Measurements from ENCODE around the gene TEX9. TPM values are rescaled to one million over a fixed set of nuclear protein-coding genes. Genes with fewer than 3 reads are reported as not detected.
"Not testable (repeated sequence)": the region's sequence is repeated elsewhere in the genome, so short reads cannot be mapped to it uniquely, and the experiment has no call there.

TEX9 gene
- total and polyA plus RNA-seq, 12 donors, result 3.5 to 18.3 (median 8.6) TPM

DNA sequence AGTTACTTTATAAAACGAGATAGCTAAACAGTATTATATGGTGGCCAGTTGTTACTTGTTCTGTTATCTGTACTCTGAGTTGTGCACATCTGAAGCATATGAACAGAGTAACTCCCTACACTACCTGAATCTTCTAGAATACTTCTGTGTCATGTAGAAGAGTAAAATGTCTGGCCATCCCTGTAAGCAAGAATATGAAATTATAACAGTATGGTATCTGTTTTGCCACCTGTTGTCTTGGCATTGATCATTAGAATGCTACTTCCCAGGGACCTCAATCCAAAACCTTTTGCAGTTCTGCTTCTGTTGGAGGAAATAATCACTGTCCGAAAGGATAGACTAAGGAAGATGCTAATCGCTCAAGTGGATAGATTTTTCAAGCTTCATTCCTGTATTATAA is 1.9 kb downstream of the TEX9 start:
- Histone ChIP-seq H3K27me3 (no peaks in the 10 kb centered on the region), H3K4me1 (replicated peaks in 1 of 2) (peaks cover 5 to 6% of the 10 kb centered on the region in 2 donors), H3K27ac (no peak overlapping the region), H3K9me3 (replicated peaks in 1 of 3) (no peaks in the 10 kb centered on the region), H3K36me3 (replicated peaks in 1 of 2) (no peaks in the 10 kb centered on the region), H3K4me3 (no peak overlapping the region)
- DNase-seq, result no peak
- WGBS, 4 donors, result 92 to 95% (median 94%) methylated on average over 3 of the region's 3 CpGs
- intact Hi-C loops (cut with DNase I), result loop anchor here in 1 of 2 donors (10.0 kb wide), 1 partner anchor 122 kb away; the partner anchor contains the start of gene RFX7
- TF ChIP-seq POLR2A (IDR thresholded peaks at IDR 0.05), result no peak
- TF ChIP-seq, protein P1, sequence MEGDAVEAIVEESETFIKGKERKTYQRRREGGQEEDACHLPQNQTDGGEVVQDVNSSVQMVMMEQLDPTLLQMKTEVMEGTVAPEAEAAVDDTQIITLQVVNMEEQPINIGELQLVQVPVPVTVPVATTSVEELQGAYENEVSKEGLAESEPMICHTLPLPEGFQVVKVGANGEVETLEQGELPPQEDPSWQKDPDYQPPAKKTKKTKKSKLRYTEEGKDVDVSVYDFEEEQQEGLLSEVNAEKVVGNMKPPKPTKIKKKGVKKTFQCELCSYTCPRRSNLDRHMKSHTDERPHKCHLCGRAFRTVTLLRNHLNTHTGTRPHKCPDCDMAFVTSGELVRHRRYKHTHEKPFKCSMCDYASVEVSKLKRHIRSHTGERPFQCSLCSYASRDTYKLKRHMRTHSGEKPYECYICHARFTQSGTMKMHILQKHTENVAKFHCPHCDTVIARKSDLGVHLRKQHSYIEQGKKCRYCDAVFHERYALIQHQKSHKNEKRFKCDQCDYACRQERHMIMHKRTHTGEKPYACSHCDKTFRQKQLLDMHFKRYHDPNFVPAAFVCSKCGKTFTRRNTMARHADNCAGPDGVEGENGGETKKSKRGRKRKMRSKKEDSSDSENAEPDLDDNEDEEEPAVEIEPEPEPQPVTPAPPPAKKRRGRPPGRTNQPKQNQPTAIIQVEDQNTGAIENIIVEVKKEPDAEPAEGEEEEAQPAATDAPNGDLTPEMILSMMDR (IDR thresholded peaks at IDR 0.05), result no peak

DNA sequence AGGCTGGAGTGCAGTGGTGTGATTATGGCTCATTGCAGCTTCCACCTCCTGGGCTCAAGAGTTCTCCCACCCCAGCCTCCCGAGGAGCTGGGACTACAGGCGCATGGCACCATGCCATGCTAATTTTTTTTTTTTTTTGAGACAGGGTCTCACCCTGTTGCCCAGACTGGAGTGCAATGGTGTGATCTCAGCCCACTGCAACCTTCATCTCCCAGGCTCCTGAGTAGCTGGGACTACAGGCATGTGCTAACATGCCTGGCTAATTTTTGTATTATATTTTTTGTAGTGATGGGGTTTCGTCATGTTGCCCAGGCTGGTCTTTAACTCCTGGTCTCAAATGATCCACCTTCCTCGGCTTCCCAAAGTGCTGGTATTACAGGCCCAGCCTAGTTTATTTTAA is 4.0 kb downstream of the TEX9 start:
- no peak for DNase-seq
- no peak for TF ChIP-seq POLR2A (IDR thresholded peaks at IDR 0.05)
- H3K27me3 ChIP-seq, result no peaks in the 10 kb centered on the region
- H3K4me1 ChIP-seq (replicated peaks in 1 of 2), result peaks cover 5 to 6% of the 10 kb centered on the region in 2 donors
- H3K9me3 ChIP-seq (replicated peaks in 1 of 3), result no peaks in the 10 kb centered on the region
- no peak overlapping the region for H3K4me3 ChIP-seq
- H3K27ac ChIP-seq, result no peak overlapping the region
- H3K36me3 ChIP-seq (replicated peaks in 1 of 2), result no peaks in the 10 kb centered on the region
- intact Hi-C loops (cut with DNase I), result loop anchor here in 1 of 2 donors (10.0 kb wide), 1 partner anchor 124 kb away; the partner anchor contains the start of gene RFX7
- WGBS, 4 donors, result 91 to 96% (median 93%) methylated on average over 4 of the region's 4 CpGs

DNA sequence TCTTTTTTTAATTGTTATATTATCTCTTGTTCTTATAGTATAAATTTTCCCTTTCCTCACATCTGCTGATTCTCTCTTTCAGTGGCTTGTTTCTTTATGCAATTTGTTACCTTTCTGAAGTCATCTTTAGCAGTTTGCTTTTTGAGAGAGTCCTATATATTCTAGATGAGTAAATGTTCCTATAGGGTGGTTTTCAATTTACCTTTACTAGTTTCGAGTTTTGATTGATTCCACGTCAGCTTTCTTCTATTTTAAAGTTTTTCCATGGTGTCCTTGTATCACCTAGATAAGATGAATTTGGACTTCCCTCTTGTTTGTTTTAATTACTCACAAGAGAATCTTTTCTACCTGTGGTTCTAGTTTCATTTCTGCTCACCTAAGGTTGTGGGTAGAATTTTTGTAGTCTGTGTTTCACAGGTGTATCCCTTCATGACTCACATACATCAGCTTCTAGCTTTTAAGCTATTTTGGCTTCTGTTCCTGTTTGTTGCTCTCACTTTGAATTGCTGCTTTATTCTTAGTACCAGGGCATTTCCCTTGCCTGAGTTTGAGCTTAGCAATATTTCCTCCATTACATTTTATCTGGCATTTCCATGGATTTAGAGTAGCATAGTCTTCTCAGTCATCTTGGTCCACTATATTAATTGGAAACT is 6.4 kb downstream of the TEX9 start:
- intact Hi-C loops (cut with DNase I), result no loop called here
- H3K27me3 ChIP-seq, result no peaks in the 10 kb centered on the region
- H3K9me3 ChIP-seq (replicated peaks in 1 of 3), result no peaks in the 10 kb centered on the region
- TF ChIP-seq POLR2A (IDR thresholded peaks at IDR 0.05), result no peak
- TF ChIP-seq, protein P1 (IDR thresholded peaks at IDR 0.05), result no peak
- WGBS, 4 donors, result 48 to 68% (median 50%) methylated on average over 2 of the region's 2 CpGs
- H3K4me1 ChIP-seq (replicated peaks in 1 of 2), result no peaks in the 10 kb centered on the region
- H3K36me3 ChIP-seq (replicated peaks in 1 of 2), result no peaks in the 10 kb centered on the region
- no peak overlapping the region for H3K4me3 ChIP-seq
- H3K27ac ChIP-seq, result no peak overlapping the region
- DNase-seq, result no peak

DNA sequence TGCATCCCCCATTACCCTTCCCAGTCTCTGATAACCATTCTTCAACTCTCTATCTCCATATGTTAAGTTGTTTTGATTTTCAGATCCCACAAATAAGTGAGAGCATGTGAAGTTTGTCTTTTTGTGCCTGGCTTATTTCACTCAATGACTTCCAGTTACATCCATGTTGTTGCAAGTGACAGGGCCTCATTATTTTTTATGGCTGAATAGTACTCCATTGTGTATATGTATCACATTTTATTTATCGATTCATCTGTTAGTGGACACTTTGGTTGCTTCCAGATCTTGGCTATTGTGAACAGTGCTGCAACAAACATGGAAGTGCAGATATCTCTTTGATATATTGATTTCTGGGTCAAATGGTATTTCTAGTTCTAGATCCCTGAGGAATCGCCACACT is 9.5 kb downstream of the TEX9 start:
- H3K4me1 ChIP-seq (replicated peaks in 1 of 2); H3K36me3 ChIP-seq (replicated peaks in 1 of 2); intact Hi-C loops (cut with DNase I); H3K9me3 ChIP-seq (replicated peaks in 1 of 3); H3K4me3 ChIP-seq; H3K27ac ChIP-seq; H3K27me3 ChIP-seq; DNase-seq: not testable (repeated sequence)
- WGBS, 4 donors, result 95 to 98% (median 96%) methylated on average over 2 of the region's 2 CpGs

DNA sequence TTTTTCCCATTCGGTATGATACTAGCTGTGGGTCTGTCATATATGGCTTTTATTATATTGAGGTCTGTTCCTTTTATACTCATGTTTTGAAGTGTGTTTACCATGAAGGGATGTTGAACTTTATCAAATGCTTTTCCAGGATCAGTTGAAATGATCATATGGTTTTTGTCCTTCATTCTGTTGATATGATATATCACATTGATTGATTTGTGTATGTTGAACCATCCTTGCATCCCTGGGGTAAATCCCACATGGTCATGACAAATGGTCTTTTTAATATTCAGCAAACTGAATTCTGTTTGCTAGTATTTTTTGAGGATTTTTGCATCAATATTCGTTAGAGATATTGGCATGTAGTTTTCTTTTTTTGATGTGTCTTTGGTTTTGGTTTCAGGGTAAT is 12.6 kb downstream of the TEX9 start:
- H3K36me3 ChIP-seq (replicated peaks in 1 of 2); H3K27ac ChIP-seq; intact Hi-C loops (cut with DNase I); H3K4me1 ChIP-seq (replicated peaks in 1 of 2); H3K9me3 ChIP-seq (replicated peaks in 1 of 3); DNase-seq; H3K27me3 ChIP-seq; H3K4me3 ChIP-seq: not testable (repeated sequence)
- 93 to 97% (median 95%) methylated on average over 2 of the region's 2 CpGs for WGBS, 4 donors

DNA sequence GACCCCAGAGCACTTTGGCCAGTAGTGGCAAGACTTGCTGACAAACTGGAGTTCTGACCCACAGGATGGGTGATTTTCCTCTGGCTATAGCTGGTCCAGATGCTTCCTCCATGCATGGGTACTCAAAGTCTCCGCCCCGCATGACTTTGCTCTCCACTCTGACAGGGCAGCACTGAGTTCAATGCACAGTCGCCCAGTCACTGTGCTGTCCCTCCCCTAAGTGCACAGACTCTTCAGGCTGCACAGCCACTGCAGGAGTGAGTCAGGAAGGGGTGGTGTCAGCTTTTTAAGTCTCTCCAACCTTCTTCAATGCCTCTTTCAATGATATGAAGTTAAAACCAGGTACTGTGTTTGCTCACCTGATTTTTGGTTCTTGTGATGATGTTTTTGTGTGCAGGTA is 17.8 kb downstream of the TEX9 start:
- Histone ChIP-seq H3K4me3 (no peak overlapping the region), H3K27ac (no peak overlapping the region), H3K9me3 (replicated peaks in 1 of 3) (no peaks in the 10 kb centered on the region), H3K36me3 (replicated peaks in 1 of 2) (no peaks in the 10 kb centered on the region), H3K27me3 (no peaks in the 10 kb centered on the region), H3K4me1 (replicated peaks in 1 of 2) (no peaks in the 10 kb centered on the region)
- no peak for DNase-seq
- no peak for TF ChIP-seq POLR2A (IDR thresholded peaks at IDR 0.05)
- TF ChIP-seq, protein P1 (IDR thresholded peaks at IDR 0.05), result no peak
- intact Hi-C loops (cut with DNase I), result no loop called here
- WGBS, 4 donors, result 96 to 100% (median 97%) methylated on average over 3 of the region's 3 CpGs
